Vagina (tissue), 2 donors: ENCODE results near the gene DLG4. TPM values are rescaled to one million over a fixed set of nuclear protein-coding genes. Genes with fewer than 3 reads are reported as not detected.
A peak's percentile ranks its signal among the peaks of the same experiment; 100 is the strongest.

ENCODE experiments used
- DNase-seq, 2 donors: peaks; one replicate each; pipeline ENCODE4 v3.0.0-alpha.2; 2017; ENCODE audit errors: extremely low spot score in 2 of 2
- H3K27ac ChIP-seq: fragments of 200-600 bp; sonication (generic); one replicate; pipeline ENCODE4 v1.5.1; 2019
- H3K27me3 ChIP-seq: fragments of 200-600 bp; sonication (generic); one replicate; pipeline ENCODE4 v1.5.1; 2019
- H3K36me3 ChIP-seq, 2 donors: fragments of 200-600 bp; sonication (generic); one replicate each; pipeline ENCODE4 v1.5.1; 2017 to 2019
- H3K4me1 ChIP-seq: fragments of 200-600 bp; sonication (generic); one replicate; pipeline ENCODE4 v1.5.1; 2019
- H3K4me3 ChIP-seq, 2 donors: fragments of 200-600 bp; sonication (generic); 1 replicate in 1 of 2; 2 replicates in 1 of 2; pipeline ENCODE4 v1.5.1; 2016 to 2019
- H3K9me3 ChIP-seq: fragments of 200-600 bp; sonication (generic); one replicate; pipeline ENCODE4 v1.5.1; 2019
- CTCF ChIP-seq, 3 experiments: fragments of 450-650 bp in 2 of 3; fragments of 200-600 bp in 1 of 3; sonication (generic) in 1 of 3; IDR thresholded peaks; one replicate each; pipeline ENCODE4 v1.5.1; 2017 to 2019; ENCODE audit warnings: antibody characterized with exemption in 3 of 3, mild to moderate bottlenecking in 2 of 3, moderate library complexity in 2 of 3
- POLR2A ChIP-seq, 2 donors: fragments of 450-650 bp; IDR thresholded peaks; one replicate each; pipeline ENCODE4 v1.6.1; 2017; ENCODE audit warnings: antibody characterized with exemption in 2 of 2, mild to moderate bottlenecking in 2 of 2, moderate library complexity in 2 of 2
- POLR2AphosphoS5 ChIP-seq, 2 donors: sonication (generic); formaldehyde crosslinking; IDR thresholded peaks; one replicate each; pipeline ENCODE4 v1.9.0; 2017; ENCODE audit warnings: antibody characterized with exemption in 2 of 2, mild to moderate bottlenecking in 2 of 2, low read depth in 1 of 2; ENCODE audit not compliant: insufficient read depth in 1 of 2
- intact Hi-C: fragments of 100-400 bp; cut with DNase I; formaldehyde crosslinking; loops from one replicate; pipeline ENCODE4 v1.15.1; 2023
- total RNA-seq: library from RNA; depleted of rRNA; stranded (reverse); fragments of >200 nt; gene quantifications from one replicate; pipeline ENCODE4 v1.2.3, GENCODE V29; 2016

Gene DLG4
- total RNA-seq, 1 donor from 2014 or later: 23.3 TPM

DNA sequence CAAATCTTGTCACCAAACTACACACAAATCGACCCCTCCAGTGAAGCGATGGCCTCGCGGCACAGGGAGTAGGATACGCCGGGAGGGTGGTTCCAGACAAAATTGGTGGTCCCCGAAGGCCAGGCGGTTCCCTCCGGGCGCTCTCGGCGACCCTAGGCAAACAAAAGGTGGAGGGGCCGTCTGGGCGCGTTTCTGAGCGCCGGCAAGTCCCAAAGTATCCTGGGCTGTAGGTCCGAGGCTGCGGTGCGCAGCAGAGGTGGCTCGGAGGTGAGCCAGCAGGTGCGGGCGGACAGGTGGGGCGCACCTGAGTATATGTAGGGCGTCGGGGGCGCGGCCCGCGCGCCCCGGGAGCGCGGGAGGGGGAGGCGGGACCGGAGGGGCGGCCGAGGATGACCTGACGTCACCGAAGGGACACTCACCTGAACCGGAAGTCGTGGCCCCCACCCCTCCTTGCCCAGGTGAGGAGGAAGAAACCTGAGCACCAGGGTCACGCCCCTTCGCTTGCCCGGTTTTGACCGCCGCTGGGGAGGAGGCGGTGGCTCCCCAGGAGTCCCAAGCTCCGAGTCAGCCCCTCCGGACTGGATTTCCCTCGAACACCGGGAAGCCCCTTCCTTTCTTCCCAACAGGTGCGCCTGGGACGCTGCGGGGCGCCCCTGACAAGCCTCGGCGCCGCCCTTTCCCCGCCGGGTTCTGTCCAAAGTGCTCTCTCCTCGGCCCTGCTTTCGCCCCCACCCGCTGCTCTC lies 42.7 kb upstream of the DLG4 start, which contains the start of gene CLDN7:
Gene CLDN7, minus strand, starts transcription at position 287 of the 743 bp plus-strand sequence. CDS start 435 bp downstream, outside the sequence.
- TF ChIP-seq CTCF (IDR thresholded peaks at IDR 0.05) (no peak), POLR2AphosphoS5 (IDR thresholded peaks at IDR 0.05; ENCODE audit: insufficient read depth in 1 of 2, low read depth in 1 of 2) (no peak), POLR2A (IDR thresholded peaks at IDR 0.05) (no peak)
- DNase-seq: no peak
- peaks cover 11% of the 10 kb centered on the region for H3K27me3 ChIP-seq
- H3K27ac ChIP-seq: peak within 1 kb of the TSS; percentile 60
- peak within 1 kb of the TSS; percentile 44 to 58 for H3K4me3 ChIP-seq
- intact Hi-C loops: loop anchor here (5.0 kb wide), 1 partner anchor 525 kb away; no protein-coding TSS in a partner anchor
- peaks cover 36% of the 10 kb centered on the region for H3K4me1 ChIP-seq
- H3K9me3 ChIP-seq: no peaks in the 10 kb centered on the region
- no peaks in the 10 kb centered on the region for H3K36me3 ChIP-seq

DNA sequence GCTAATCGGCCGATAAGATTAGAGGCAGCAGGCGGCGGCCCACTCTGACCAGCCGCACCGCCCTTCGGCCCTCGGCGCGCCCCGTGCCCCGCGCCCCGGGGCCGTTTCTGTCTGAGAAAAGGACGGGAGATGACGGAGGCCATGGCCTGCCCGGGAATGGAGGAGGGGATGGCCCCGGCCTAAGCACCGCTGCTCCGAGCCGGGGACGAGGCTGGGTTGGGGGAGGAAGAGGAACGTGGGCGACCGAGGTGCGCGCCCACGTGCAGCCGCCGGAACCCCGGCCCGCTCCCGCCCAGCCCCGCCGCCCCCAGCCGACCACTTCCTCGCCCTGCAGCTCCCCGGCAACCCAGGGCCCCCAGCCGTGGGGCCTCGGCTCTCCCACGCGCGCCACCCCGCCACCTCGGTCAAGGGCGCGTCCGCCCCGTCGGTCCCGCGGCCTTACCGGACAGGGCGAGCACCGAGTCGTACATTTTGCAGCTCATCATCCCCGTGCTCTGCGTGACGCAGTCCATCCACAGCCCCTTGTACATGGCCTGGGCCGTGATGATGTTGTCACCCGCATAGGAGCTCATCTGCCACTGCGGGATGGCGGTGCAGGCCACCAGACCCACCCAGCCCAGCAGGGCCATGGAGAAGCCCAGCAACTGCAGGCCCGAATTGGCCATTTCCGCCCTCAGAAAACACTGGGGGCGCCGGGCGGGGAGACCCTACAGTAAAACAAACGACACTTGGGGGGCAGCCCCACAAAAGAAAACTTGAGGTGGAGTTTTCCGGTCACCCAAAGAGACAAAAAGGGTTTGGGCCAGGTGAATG lies 41.9 kb upstream of the DLG4 start:
- Histone ChIP-seq H3K27ac (peak overlapping the region; percentile 47), H3K4me3 (peak overlapping the region; percentile 44 to 58), H3K27me3 (peaks cover 11% of the 10 kb centered on the region), H3K4me1 (peaks cover 36% of the 10 kb centered on the region), H3K9me3 (no peaks in the 10 kb centered on the region), H3K36me3 (no peaks in the 10 kb centered on the region)
- no peak for DNase-seq
- intact Hi-C loops: loop anchor here (5.0 kb wide), 1 partner anchor 526 kb away; no protein-coding TSS in a partner anchor
- no peak for TF ChIP-seq POLR2A (IDR thresholded peaks at IDR 0.05)
- TF ChIP-seq POLR2AphosphoS5 (IDR thresholded peaks at IDR 0.05; ENCODE audit: insufficient read depth in 1 of 2, low read depth in 1 of 2): no peak
- TF ChIP-seq CTCF (IDR thresholded peaks at IDR 0.05): no peak

- peak overlapping the region; percentile 47 for H3K27ac ChIP-seq
- TF ChIP-seq POLR2A (IDR thresholded peaks at IDR 0.05) (no peak), POLR2AphosphoS5 (IDR thresholded peaks at IDR 0.05; ENCODE audit: insufficient read depth in 1 of 2, low read depth in 1 of 2) (peak in 1 of 2 donors; percentile 35)
- intact Hi-C loops: loop anchor here (5.0 kb wide), 1 partner anchor 526 kb away; no protein-coding TSS in a partner anchor
- H3K4me1 ChIP-seq: peaks cover 36% of the 10 kb centered on the region
- H3K9me3 ChIP-seq: no peaks in the 10 kb centered on the region
- peaks cover 11% of the 10 kb centered on the region for H3K27me3 ChIP-seq
- no peak for DNase-seq
- peaks cover 0 to 6% of the 10 kb centered on the region in 2 donors for H3K36me3 ChIP-seq
- peak overlapping the region; percentile 44 to 58 for H3K4me3 ChIP-seq
These were observed 41.2 kb upstream of the DLG4 start for GRCh38 chr17:7260651-7261378.

- peaks cover 11% of the 10 kb centered on the region for H3K27me3 ChIP-seq
- peaks cover 0 to 12% of the 10 kb centered on the region in 2 donors for H3K36me3 ChIP-seq
- intact Hi-C loops: loop anchor here (5.0 kb wide), 1 partner anchor 527 kb away; no protein-coding TSS in a partner anchor
- TF ChIP-seq CTCF (IDR thresholded peaks at IDR 0.05): no peak
- no peak for TF ChIP-seq POLR2AphosphoS5 (IDR thresholded peaks at IDR 0.05; ENCODE audit: insufficient read depth in 1 of 2, low read depth in 1 of 2)
- no peak for TF ChIP-seq POLR2A (IDR thresholded peaks at IDR 0.05)
- peak overlapping the region in 1 of 2 donors; percentile 44 for H3K4me3 ChIP-seq
- H3K9me3 ChIP-seq: no peaks in the 10 kb centered on the region
- DNase-seq: no peak
- H3K27ac ChIP-seq: no peak overlapping the region
- H3K4me1 ChIP-seq: peaks cover 36% of the 10 kb centered on the region
These were observed 40.5 kb upstream of the DLG4 start for GRCh38 chr17:7260151-7260550.

GRCh38 chr17:7259555-7259889 lies 39.9 kb upstream of the DLG4 start:
- H3K4me1 ChIP-seq: peaks cover 36% of the 10 kb centered on the region
- no peak for TF ChIP-seq POLR2AphosphoS5 (IDR thresholded peaks at IDR 0.05; ENCODE audit: insufficient read depth in 1 of 2, low read depth in 1 of 2)
- TF ChIP-seq CTCF (IDR thresholded peaks at IDR 0.05): no peak
- no peak for TF ChIP-seq POLR2A (IDR thresholded peaks at IDR 0.05)
- no peak overlapping the region for H3K4me3 ChIP-seq
- no peak overlapping the region for H3K27ac ChIP-seq
- no peaks in the 10 kb centered on the region for H3K9me3 ChIP-seq
- H3K36me3 ChIP-seq: peaks cover 0 to 15% of the 10 kb centered on the region in 2 donors
- H3K27me3 ChIP-seq: peaks cover 11% of the 10 kb centered on the region
- intact Hi-C loops: loop anchor here (10.0 kb wide), 1 partner anchor 305 kb away; the partner anchor contains the start of gene SENP3
- DNase-seq: no peak
